Cardiac muscle cell (in vitro differentiated cells and primary cell): ENCODE results near the gene GRK1. TPM values are rescaled to one million over a fixed set of nuclear protein-coding genes. Genes with fewer than 3 reads are reported as not detected.
"Not testable (repeated sequence)": the region's sequence is repeated elsewhere in the genome, so short reads cannot be mapped to it uniquely, and the experiment has no call there.

Experiments
- DNase-seq, 2 donors: peaks; one replicate each; pipeline versions ENCODE4 v3.0.0 to v3.0.0-alpha.2; 2010 to 2017; ENCODE audit warnings: low read depth in 1 of 2, low spot score in 1 of 2
- H3K27ac ChIP-seq: fragments of 200-600 bp; sonication (generic); 2 replicates; pipeline ENCODE4 v1.5.1; 2016
- H3K27me3 ChIP-seq: fragments of 200-600 bp; sonication (generic); 2 replicates; pipeline ENCODE4 v1.6.0; 2016; ENCODE audit warnings: control low read depth
- H3K36me3 ChIP-seq: fragments of 200-600 bp; sonication (generic); 2 replicates; pipeline ENCODE4 v1.5.1; 2016; ENCODE audit warnings: control low read depth
- H3K4me1 ChIP-seq: fragments of 200-600 bp; sonication (generic); 2 replicates; pipeline ENCODE4 v1.8.1; 2017; ENCODE audit warnings: low read depth, mild to moderate bottlenecking, mixed run types
- H3K4me3 ChIP-seq: fragments of 200-600 bp; sonication (generic); 2 replicates; pipeline ENCODE4 v1.5.1; 2016; ENCODE audit warnings: mild to moderate bottlenecking
- H3K9me3 ChIP-seq: fragments of 200-600 bp; sonication (generic); 2 replicates; pipeline ENCODE4 v1.5.1; 2017; ENCODE audit warnings: low read depth, mild to moderate bottlenecking, control low read depth
- CTCF ChIP-seq: IDR thresholded peaks from 2 replicates; pipeline ENCODE4 v1.5.1; 2012; ENCODE audit warnings: low read depth, mild to moderate bottlenecking, low read length
- polyA plus RNA-seq: library from polyadenylated mRNA; unstranded; fragments of >200 nt; fragmentation: Nextera tagmentation; extraction: Ambion mirVana; gene quantifications from 2 replicates; pipeline ENCODE4 v1.2.1, GENCODE V29; 2016
- total RNA-seq: library from RNA; depleted of rRNA; stranded (reverse); fragments of >200 nt; gene quantifications from 2 replicates; pipeline ENCODE4 v1.2.3, GENCODE V29; 2016

Gene GRK1
- total and polyA plus RNA-seq, 2 experiments from 2014 or later, result 0.13 to 0.21 TPM

- Histone ChIP-seq H3K9me3 (no peaks in the 10 kb centered on the region), H3K36me3 (no peaks in the 10 kb centered on the region), H3K27ac (no peak overlapping the region), H3K4me3 (no peak overlapping the region), H3K4me1 (no peaks in the 10 kb centered on the region), H3K27me3 (no peaks in the 10 kb centered on the region)
- peak; percentile 50 to 67 for DNase-seq
- TF ChIP-seq CTCF, result peak; percentile 20
Observed at GRCh38 chr13:113742000-113742441, 75.0 kb downstream of the GRK1 start.

- Histone ChIP-seq H3K4me1 (no peaks in the 10 kb centered on the region), H3K36me3 (no peaks in the 10 kb centered on the region), H3K9me3 (no peaks in the 10 kb centered on the region), H3K4me3 (no peak overlapping the region), H3K27me3 (no peaks in the 10 kb centered on the region), H3K27ac (no peak overlapping the region)
- no peak for TF ChIP-seq CTCF
- DNase-seq, result no peak
Observed at GRCh38 chr13:113742445-113743120, 75.6 kb downstream of the GRK1 start.

GRCh38 chr13:113743366-113744195 is 76.6 kb downstream of the GRK1 start:
- Histone ChIP-seq H3K9me3 (no peaks in the 10 kb centered on the region), H3K27ac (no peak overlapping the region), H3K4me1 (no peaks in the 10 kb centered on the region), H3K4me3 (no peak overlapping the region), H3K27me3 (no peaks in the 10 kb centered on the region), H3K36me3 (no peaks in the 10 kb centered on the region)
- DNase-seq, result no peak
- TF ChIP-seq CTCF, result no peak

- no peak for TF ChIP-seq CTCF
- H3K4me3 ChIP-seq, result no peak overlapping the region
- no peaks in the 10 kb centered on the region for H3K9me3 ChIP-seq
- no peaks in the 10 kb centered on the region for H3K4me1 ChIP-seq
- DNase-seq, result no peak
- no peaks in the 10 kb centered on the region for H3K27me3 ChIP-seq
- H3K36me3 ChIP-seq, result no peaks in the 10 kb centered on the region
- no peak overlapping the region for H3K27ac ChIP-seq
Observed at GRCh38 chr13:113744197-113745000, 77.4 kb downstream of the GRK1 start.

- H3K36me3 ChIP-seq, result no peaks in the 10 kb centered on the region
- H3K4me1 ChIP-seq, result no peaks in the 10 kb centered on the region
- no peak overlapping the region for H3K4me3 ChIP-seq
- no peaks in the 10 kb centered on the region for H3K27me3 ChIP-seq
- no peak for DNase-seq
- no peak for TF ChIP-seq CTCF
- no peaks in the 10 kb centered on the region for H3K9me3 ChIP-seq
- H3K27ac ChIP-seq, result no peak overlapping the region
Observed at GRCh38 chr13:113745059-113745458, 78.0 kb downstream of the GRK1 start.

DNA sequence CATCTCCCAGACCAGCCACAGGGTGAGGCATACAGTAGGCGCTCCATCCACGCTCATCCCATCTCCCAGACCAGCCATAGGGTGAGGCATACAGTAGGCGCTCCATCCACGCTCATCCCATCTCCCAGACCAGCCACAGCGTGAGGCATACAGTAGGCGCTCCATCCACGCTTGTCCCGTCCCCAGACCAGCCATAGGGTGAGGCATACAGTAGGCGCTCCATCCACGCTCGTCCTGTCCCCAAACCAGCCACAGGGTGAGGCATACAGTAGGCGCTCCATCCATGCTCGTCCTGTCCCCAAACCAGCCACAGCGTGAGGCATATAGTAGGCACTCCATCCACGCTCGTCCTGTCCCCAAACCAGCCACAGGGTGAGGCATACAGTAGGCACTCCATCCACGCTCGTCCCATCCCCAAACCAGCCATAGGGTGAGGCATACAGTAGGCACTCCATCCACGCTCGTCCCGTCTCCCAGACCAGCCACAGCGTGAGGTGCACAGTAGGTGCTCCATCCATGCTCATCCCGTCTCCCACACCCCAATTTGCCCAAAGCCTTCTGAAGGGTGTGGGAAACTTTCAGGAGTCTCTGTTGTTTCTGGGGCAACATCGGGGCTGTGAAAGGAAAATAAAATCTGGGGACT is 78.6 kb downstream of the GRK1 start:
- H3K4me3 ChIP-seq, H3K36me3 ChIP-seq, H3K9me3 ChIP-seq, H3K4me1 ChIP-seq, H3K27me3 ChIP-seq, DNase-seq, H3K27ac ChIP-seq: not testable (repeated sequence)
